DOHH2 (cell line): ENCODE results near the gene KARS1.

Experiments used
- H3F3A ChIP-seq: fragments of 200-600 bp; sonication (generic), shearing (Covaris generic); 2 replicates; pipeline ENCODE4 v1.6.0; 2016; ENCODE audit warnings: antibody characterized with exemption, mild to moderate bottlenecking; ENCODE audit not compliant: control insufficient read depth, insufficient read depth
- H3K27ac ChIP-seq: fragments of 200-600 bp; sonication (generic); 2 replicates; pipeline ENCODE4 v1.5.1; 2014; ENCODE audit warnings: low read depth, mild to moderate bottlenecking, low read length, moderate library complexity
- H3K27me3 ChIP-seq: fragments of 200-600 bp; sonication (generic); 2 replicates; pipeline ENCODE4 v1.6.1; 2014; ENCODE audit warnings: mild to moderate bottlenecking, low read length, mixed read lengths; ENCODE audit not compliant: control insufficient read depth
- H3K36me3 ChIP-seq: fragments of 200-600 bp; sonication (generic); 2 replicates; pipeline ENCODE4 v1.6.1; 2014; ENCODE audit warnings: mild to moderate bottlenecking, low read length, moderate library complexity, mixed read lengths; ENCODE audit not compliant: control insufficient read depth
- H3K4me1 ChIP-seq: fragments of 200-600 bp; sonication (generic); 2 replicates; pipeline ENCODE4 v1.6.1; 2014; ENCODE audit warnings: mild to moderate bottlenecking, low read length, mixed read lengths; ENCODE audit not compliant: control insufficient read depth
- H3K4me2 ChIP-seq: fragments of 200-600 bp; sonication (generic); 2 replicates; pipeline ENCODE4 v1.6.0; 2014; ENCODE audit warnings: mild to moderate bottlenecking, low read length, moderate library complexity
- H3K4me3 ChIP-seq: fragments of 200-600 bp; sonication (generic); 2 replicates; pipeline ENCODE4 v1.5.1; 2014; ENCODE audit warnings: mild to moderate bottlenecking, low read length, mixed read lengths
- H3K79me2 ChIP-seq: fragments of 200-600 bp; sonication (generic); 2 replicates; pipeline ENCODE4 v1.6.1; 2014; ENCODE audit warnings: mild to moderate bottlenecking, low read length, mixed read lengths; ENCODE audit not compliant: control insufficient read depth
- H3K9me2 ChIP-seq: fragments of 200-600 bp; sonication (generic); replicated peaks from 2 replicates; pipeline ENCODE4 v1.6.1; 2014; ENCODE audit warnings: mild to moderate bottlenecking, low read length, mixed read lengths; ENCODE audit not compliant: control insufficient read depth
- H3K9me3 ChIP-seq: fragments of 200-600 bp; sonication (generic); 2 replicates; pipeline ENCODE4 v1.6.1; 2014; ENCODE audit warnings: antibody characterized with exemption, low read length, mixed read lengths; ENCODE audit not compliant: control insufficient read depth, insufficient read depth
- H4K20me1 ChIP-seq: fragments of 200-600 bp; sonication (generic); 2 replicates; pipeline ENCODE4 v1.6.0; 2014; ENCODE audit warnings: low read depth, mild to moderate bottlenecking, antibody characterized with exemption, low read length, moderate library complexity; ENCODE audit not compliant: control insufficient read depth, insufficient read depth
- CTCF ChIP-seq: fragments of 200-600 bp; sonication (generic); IDR thresholded peaks from one replicate; pipeline ENCODE4 v1.5.1; 2014; ENCODE audit warnings: antibody characterized with exemption, mild to moderate bottlenecking, low read depth, low read length; ENCODE audit not compliant: poor library complexity, severe bottlenecking
- EZH2phosphoT487 ChIP-seq: fragments of 200-600 bp; sonication (generic); IDR thresholded peaks from 2 replicates; pipeline ENCODE4 v1.6.1; 2017; ENCODE audit warnings: borderline replicate concordance, mild to moderate bottlenecking, antibody characterized with exemption, low read length, moderate library complexity, mixed read lengths

KARS1 gene

DNA sequence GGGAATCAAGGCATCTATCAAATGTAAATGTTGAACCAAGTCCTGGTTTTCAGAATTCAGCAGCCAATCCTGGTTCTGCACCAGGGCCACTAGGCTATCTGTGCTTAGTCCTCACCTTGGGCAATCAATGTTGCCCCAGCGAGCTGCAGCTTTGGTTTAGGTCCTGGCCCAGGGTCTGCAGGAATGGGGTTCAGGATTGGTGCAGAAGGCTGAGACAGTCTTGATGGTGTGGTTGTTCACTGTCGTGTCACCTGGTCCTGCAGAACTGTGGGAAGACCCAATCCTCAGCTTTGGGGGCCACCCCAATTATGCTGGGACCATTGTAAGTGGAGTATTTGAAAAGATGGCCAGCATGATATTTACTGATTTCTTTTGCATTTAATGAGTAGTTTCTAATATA lies 10.7 kb upstream of the KARS1 start:
- H3K79me2 ChIP-seq = peaks cover 31% of the 10 kb centered on the region
- no peaks in the 10 kb centered on the region for H3F3A ChIP-seq
- H3K27me3 ChIP-seq = no peaks in the 10 kb centered on the region
- H3K9me3 ChIP-seq = no peaks in the 10 kb centered on the region
- H4K20me1 ChIP-seq = peaks cover 6% of the 10 kb centered on the region; the same call in 1 of the 2 replicates
- H3K4me2 ChIP-seq = no peak overlapping the region
- TF ChIP-seq CTCF (no peak), EZH2phosphoT487 (no peak)
- H3K27ac ChIP-seq = no peak overlapping the region
- H3K4me1 ChIP-seq = peaks cover 13% of the 10 kb centered on the region
- no peaks in the 10 kb centered on the region for H3K9me2 ChIP-seq
- H3K36me3 ChIP-seq = peaks cover 63% of the 10 kb centered on the region
- H3K4me3 ChIP-seq = no peak overlapping the region

DNA sequence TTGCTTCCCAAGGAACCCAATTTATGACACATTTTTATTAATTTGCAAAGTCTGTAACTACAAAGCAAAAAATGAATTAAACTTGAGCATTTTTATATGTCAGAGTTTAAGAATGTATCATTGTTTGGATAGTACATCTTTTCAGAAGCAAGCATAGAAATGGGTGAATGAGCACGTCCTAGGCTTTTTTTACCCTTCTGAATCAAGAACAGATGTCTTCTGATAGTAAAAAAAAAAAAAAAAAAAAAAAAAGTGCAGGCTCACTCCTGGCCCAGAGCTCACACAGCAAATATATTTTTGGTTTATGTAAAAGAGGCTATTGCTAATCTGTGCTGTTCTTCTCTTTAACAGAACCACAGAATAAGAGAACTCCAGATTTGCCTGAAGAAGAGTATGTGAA lies 6.5 kb upstream of the KARS1 start:
- Histone ChIP-seq H3K9me2 (no peaks in the 10 kb centered on the region), H3K27ac (peak overlapping the region; percentile 50), H3K9me3 (no peaks in the 10 kb centered on the region), H3K4me2 (peak overlapping the region; percentile 75), H3K36me3 (peaks cover 76% of the 10 kb centered on the region), H3K27me3 (no peaks in the 10 kb centered on the region), H4K20me1 (peaks cover 21% of the 10 kb centered on the region; the same call in 1 of the 2 replicates), H3K4me3 (peak overlapping the region; percentile 59), H3K79me2 (peaks cover 73% of the 10 kb centered on the region), H3K4me1 (peaks cover 40% of the 10 kb centered on the region), H3F3A (peaks cover 8% of the 10 kb centered on the region; the same call in 1 of the 2 replicates)
- no peak for TF ChIP-seq EZH2phosphoT487
- TF ChIP-seq CTCF = no peak

DNA sequence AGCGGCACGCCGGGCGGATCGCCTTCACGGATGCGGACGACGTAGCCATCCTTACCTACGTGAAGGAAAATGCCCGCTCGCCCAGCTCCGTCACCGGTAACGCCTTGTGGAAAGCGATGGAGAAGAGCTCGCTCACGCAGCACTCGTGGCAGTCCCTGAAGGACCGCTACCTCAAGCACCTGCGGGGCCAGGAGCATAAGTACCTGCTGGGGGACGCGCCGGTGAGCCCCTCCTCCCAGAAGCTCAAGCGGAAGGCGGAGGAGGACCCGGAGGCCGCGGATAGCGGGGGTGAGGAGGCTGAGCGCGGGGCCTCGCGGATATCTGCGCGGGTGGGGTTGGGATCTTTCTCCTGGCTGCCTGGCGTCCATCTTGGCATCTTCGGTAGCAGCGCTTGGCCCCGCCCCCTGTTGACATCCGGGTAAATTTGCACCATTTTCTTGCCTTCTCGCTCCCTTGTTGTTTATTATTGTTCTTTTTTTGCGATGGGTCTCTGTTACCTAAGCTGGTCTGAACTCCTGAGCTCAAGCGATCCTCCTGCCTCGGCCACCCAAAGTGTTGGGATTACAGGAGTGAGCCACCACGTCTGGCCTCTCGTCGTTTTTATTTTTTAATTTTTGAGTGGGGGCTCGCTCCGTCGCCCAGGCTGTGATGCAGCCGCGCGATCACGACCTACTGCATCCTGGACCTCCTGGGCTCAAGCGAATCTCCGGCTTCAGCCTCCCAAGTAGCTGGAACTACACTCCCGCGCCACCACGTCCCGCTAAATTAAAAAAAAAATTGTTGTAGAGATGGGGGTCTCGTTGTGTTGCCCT lies 1.0 kb upstream of the KARS1 start:
- no peak for TF ChIP-seq CTCF
- no peak for TF ChIP-seq EZH2phosphoT487

More for the DNA sequence above, 1.0 kb upstream of the KARS1 start:
- Histone ChIP-seq H4K20me1 (peaks cover 38% of the 10 kb centered on the region), H3K4me3 (peak overlapping the region; percentile 88), H3K4me2 (peak overlapping the region; percentile 75), H3F3A (peaks cover 8% of the 10 kb centered on the region; the same call in 1 of the 2 replicates), H3K4me1 (peaks cover 59% of the 10 kb centered on the region), H3K9me2 (no peaks in the 10 kb centered on the region), H3K27me3 (no peaks in the 10 kb centered on the region), H3K79me2 (peaks cover 98% of the 10 kb centered on the region), H3K9me3 (no peaks in the 10 kb centered on the region), H3K27ac (peak overlapping the region; percentile 82), H3K36me3 (peaks cover 68% of the 10 kb centered on the region)
